ENCODE data around the gene MAPK13.

Gene MAPK13

DNA sequence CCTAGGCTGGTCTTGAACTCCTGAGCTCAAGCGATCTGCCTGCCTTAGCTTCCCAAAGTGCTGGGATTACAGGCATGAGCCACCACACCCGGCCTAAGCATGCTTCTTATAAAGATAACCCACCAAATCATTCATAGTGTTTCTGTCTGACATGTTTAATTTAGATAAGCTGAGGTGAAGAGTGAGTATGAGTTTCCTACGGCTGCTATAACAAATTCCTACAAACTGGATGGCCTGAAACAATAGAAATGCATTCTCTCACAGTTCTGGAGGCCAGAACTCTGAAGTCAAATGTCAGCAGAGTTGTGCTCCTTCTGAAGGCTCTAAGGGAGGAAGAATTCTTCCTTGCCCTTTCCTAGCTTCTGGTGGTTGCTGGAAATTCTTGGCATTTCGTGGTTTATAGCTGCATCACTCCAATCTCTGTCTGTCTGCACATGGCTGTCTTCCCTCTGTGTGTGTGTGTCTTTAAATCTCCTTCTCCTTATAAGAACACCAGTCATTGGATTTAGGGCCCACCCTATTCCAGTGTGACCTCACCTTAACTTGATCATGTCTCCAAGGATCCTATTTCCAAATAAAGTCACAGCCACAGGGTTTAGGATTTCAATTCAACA, 29.9 kb downstream of the MAPK13 start:
- H3K36me3 ChIP-seq (ENCODE audit: control insufficient read depth in 1 of 2, insufficient read depth in 2 of 2, low read length in 2 of 2) = no peaks in the 10 kb centered on the region
- no peaks in the 10 kb centered on the region for H3K27me3 ChIP-seq (ENCODE audit: low read depth, low read length)
- H3K9me3 ChIP-seq (ENCODE audit: control insufficient read depth in 1 of 2, low read length in 2 of 2) = no peaks in the 10 kb centered on the region
- H3K27ac ChIP-seq (ENCODE audit: low read length) = no peak overlapping the region
- H3K4me3 ChIP-seq (ENCODE audit: low read depth in 1 of 2, low read length in 2 of 2) = no peak overlapping the region
- H3K4me1 ChIP-seq (ENCODE audit: control insufficient read depth in 1 of 2, insufficient read depth in 2 of 2, low read length in 2 of 2) = no peaks in the 10 kb centered on the region

GRCh38 chr6:36169023-36170007, 39.0 kb downstream of the MAPK13 start:
- no peaks in the 10 kb centered on the region for H3K4me1 ChIP-seq (ENCODE audit: control insufficient read depth in 1 of 2, insufficient read depth in 2 of 2, low read length in 2 of 2)
- H3K9me3 ChIP-seq (ENCODE audit: control insufficient read depth in 1 of 2, low read length in 2 of 2) = no peaks in the 10 kb centered on the region
- H3K36me3 ChIP-seq (ENCODE audit: control insufficient read depth in 1 of 2, insufficient read depth in 2 of 2, low read length in 2 of 2) = no peaks in the 10 kb centered on the region
- H3K27ac ChIP-seq (ENCODE audit: low read length) = no peak overlapping the region
- H3K27me3 ChIP-seq (ENCODE audit: low read depth, low read length) = no peaks in the 10 kb centered on the region
- H3K4me3 ChIP-seq (ENCODE audit: low read depth in 1 of 2, low read length in 2 of 2) = no peak overlapping the region

DNA sequence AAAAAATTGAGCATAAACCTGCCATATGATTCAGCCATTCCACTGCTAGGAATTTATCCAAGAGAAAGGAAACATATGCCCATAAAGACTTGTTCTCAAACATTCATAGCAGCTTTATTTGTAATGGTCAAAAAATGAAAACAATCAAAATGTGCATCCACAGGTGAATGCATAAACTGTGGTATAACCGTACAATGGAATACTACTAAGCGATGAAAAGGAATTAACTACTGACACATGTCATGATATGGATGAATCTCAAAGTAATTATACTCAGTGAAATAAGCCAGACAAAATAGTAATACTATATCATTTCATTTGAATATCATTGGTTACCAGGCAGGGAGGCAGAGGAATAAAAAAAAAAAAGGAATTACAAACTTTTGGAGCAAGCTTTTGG, 40.4 kb downstream of the MAPK13 start:
- no peak overlapping the region for H3K27ac ChIP-seq (ENCODE audit: low read length)
- H3K4me1 ChIP-seq (ENCODE audit: control insufficient read depth in 1 of 2, insufficient read depth in 2 of 2, low read length in 2 of 2) = no peaks in the 10 kb centered on the region
- H3K27me3 ChIP-seq (ENCODE audit: low read depth, low read length) = no peaks in the 10 kb centered on the region
- no peaks in the 10 kb centered on the region for H3K36me3 ChIP-seq (ENCODE audit: control insufficient read depth in 1 of 2, insufficient read depth in 2 of 2, low read length in 2 of 2)
- no peak overlapping the region for H3K4me3 ChIP-seq (ENCODE audit: low read depth in 1 of 2, low read length in 2 of 2)
- H3K9me3 ChIP-seq (ENCODE audit: control insufficient read depth in 1 of 2, low read length in 2 of 2) = no peaks in the 10 kb centered on the region

GRCh38 chr6:36171573-36171972, 41.3 kb downstream of the MAPK13 start:
- Histone ChIP-seq H3K9me3 (ENCODE audit: control insufficient read depth in 1 of 2, low read length in 2 of 2) (no peaks in the 10 kb centered on the region), H3K36me3 (ENCODE audit: control insufficient read depth in 1 of 2, insufficient read depth in 2 of 2, low read length in 2 of 2) (no peaks in the 10 kb centered on the region), H3K4me3 (ENCODE audit: low read depth in 1 of 2, low read length in 2 of 2) (no peak overlapping the region), H3K27me3 (ENCODE audit: low read depth, low read length) (no peaks in the 10 kb centered on the region), H3K27ac (ENCODE audit: low read length) (no peak overlapping the region), H3K4me1 (ENCODE audit: control insufficient read depth in 1 of 2, insufficient read depth in 2 of 2, low read length in 2 of 2) (no peaks in the 10 kb centered on the region)

GRCh38 chr6:36177166-36177565, 46.9 kb downstream of the MAPK13 start:
- no peaks in the 10 kb centered on the region for H3K27me3 ChIP-seq (ENCODE audit: low read depth, low read length)
- H3K4me1 ChIP-seq (ENCODE audit: control insufficient read depth in 1 of 2, insufficient read depth in 2 of 2, low read length in 2 of 2) = no peaks in the 10 kb centered on the region
- H3K36me3 ChIP-seq (ENCODE audit: control insufficient read depth in 1 of 2, insufficient read depth in 2 of 2, low read length in 2 of 2) = no peaks in the 10 kb centered on the region
- peaks cover 1 to 10% of the 10 kb centered on the region in 2 donors for H3K9me3 ChIP-seq (ENCODE audit: control insufficient read depth in 1 of 2, low read length in 2 of 2)
- no peak overlapping the region for H3K27ac ChIP-seq (ENCODE audit: low read length)
- H3K4me3 ChIP-seq (ENCODE audit: low read depth in 1 of 2, low read length in 2 of 2) = no peak overlapping the region

GRCh38 chr6:36178544-36178943, 48.2 kb downstream of the MAPK13 start:
- Histone ChIP-seq H3K9me3 (ENCODE audit: control insufficient read depth in 1 of 2, low read length in 2 of 2) (peaks cover 7 to 10% of the 10 kb centered on the region in 2 donors), H3K36me3 (ENCODE audit: control insufficient read depth in 1 of 2, insufficient read depth in 2 of 2, low read length in 2 of 2) (no peaks in the 10 kb centered on the region), H3K4me3 (ENCODE audit: low read depth in 1 of 2, low read length in 2 of 2) (no peak overlapping the region), H3K27ac (ENCODE audit: low read length) (no peak overlapping the region), H3K27me3 (ENCODE audit: low read depth, low read length) (no peaks in the 10 kb centered on the region), H3K4me1 (ENCODE audit: control insufficient read depth in 1 of 2, insufficient read depth in 2 of 2, low read length in 2 of 2) (no peaks in the 10 kb centered on the region)

GRCh38 chr6:36180126-36180525, 49.8 kb downstream of the MAPK13 start:
- peaks cover 7 to 10% of the 10 kb centered on the region in 2 donors for H3K9me3 ChIP-seq (ENCODE audit: control insufficient read depth in 1 of 2, low read length in 2 of 2)
- no peak overlapping the region for H3K4me3 ChIP-seq (ENCODE audit: low read depth in 1 of 2, low read length in 2 of 2)
- H3K27me3 ChIP-seq (ENCODE audit: low read depth, low read length) = no peaks in the 10 kb centered on the region
- H3K36me3 ChIP-seq (ENCODE audit: control insufficient read depth in 1 of 2, insufficient read depth in 2 of 2, low read length in 2 of 2) = no peaks in the 10 kb centered on the region
- no peaks in the 10 kb centered on the region for H3K4me1 ChIP-seq (ENCODE audit: control insufficient read depth in 1 of 2, insufficient read depth in 2 of 2, low read length in 2 of 2)
- no peak overlapping the region for H3K27ac ChIP-seq (ENCODE audit: low read length)

DNA sequence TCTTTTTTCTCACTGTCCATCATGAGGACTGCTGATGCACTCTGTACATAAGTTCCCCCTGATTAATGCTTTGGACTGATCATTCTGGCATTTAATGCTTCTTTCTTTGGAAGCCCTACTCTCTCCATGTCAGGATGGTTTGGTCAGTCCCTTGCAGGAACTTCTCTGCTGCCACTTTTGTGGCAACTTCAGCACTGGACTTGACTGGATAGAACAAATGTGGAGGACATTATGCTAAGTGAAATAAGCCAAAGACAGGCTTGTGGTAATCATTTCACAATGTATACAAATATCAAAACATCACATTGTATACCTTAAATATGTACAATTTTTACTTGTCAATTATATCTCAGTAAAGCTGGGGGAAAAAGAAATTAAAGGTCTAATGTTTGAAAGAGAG, 54.0 kb downstream of the MAPK13 start:
- no peaks in the 10 kb centered on the region for H3K4me1 ChIP-seq (ENCODE audit: control insufficient read depth in 1 of 2, insufficient read depth in 2 of 2, low read length in 2 of 2)
- no peak overlapping the region for H3K27ac ChIP-seq (ENCODE audit: low read length)
- peaks cover 0 to 7% of the 10 kb centered on the region in 2 donors for H3K9me3 ChIP-seq (ENCODE audit: control insufficient read depth in 1 of 2, low read length in 2 of 2)
- H3K27me3 ChIP-seq (ENCODE audit: low read depth, low read length) = no peaks in the 10 kb centered on the region
- H3K36me3 ChIP-seq (ENCODE audit: control insufficient read depth in 1 of 2, insufficient read depth in 2 of 2, low read length in 2 of 2) = no peaks in the 10 kb centered on the region
- H3K4me3 ChIP-seq (ENCODE audit: low read depth in 1 of 2, low read length in 2 of 2) = no peak overlapping the region

DNA sequence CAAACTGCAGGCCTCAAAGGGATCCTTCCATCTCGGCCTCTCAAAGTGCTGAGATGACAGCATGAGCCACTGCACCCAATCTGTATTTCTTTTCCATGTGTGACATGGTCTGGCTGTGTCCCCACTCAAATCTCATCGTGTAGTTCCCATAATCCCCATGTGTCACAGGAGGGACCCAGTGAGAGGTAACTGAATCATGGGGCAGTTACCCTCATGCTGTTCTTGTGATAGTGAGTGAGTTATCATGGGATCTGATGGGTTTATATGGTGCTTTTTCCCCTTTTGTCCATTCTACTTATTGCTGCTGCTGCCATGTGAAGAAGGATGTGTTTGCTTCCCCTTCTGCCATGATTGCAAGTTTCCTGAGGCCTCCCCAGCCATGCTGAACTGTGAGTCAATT, 55.9 kb downstream of the MAPK13 start:
- Histone ChIP-seq H3K27ac (ENCODE audit: low read length) (no peak overlapping the region), H3K4me1 (ENCODE audit: control insufficient read depth in 1 of 2, insufficient read depth in 2 of 2, low read length in 2 of 2) (no peaks in the 10 kb centered on the region), H3K4me3 (ENCODE audit: low read depth in 1 of 2, low read length in 2 of 2) (no peak overlapping the region), H3K36me3 (ENCODE audit: control insufficient read depth in 1 of 2, insufficient read depth in 2 of 2, low read length in 2 of 2) (no peaks in the 10 kb centered on the region), H3K9me3 (ENCODE audit: control insufficient read depth in 1 of 2, low read length in 2 of 2) (peaks cover 0 to 7% of the 10 kb centered on the region in 2 donors), H3K27me3 (ENCODE audit: low read depth, low read length) (no peaks in the 10 kb centered on the region)

- no peak overlapping the region for H3K4me3 ChIP-seq (ENCODE audit: low read depth in 1 of 2, low read length in 2 of 2)
- H3K27ac ChIP-seq (ENCODE audit: low read length) = no peak overlapping the region
- no peaks in the 10 kb centered on the region for H3K36me3 ChIP-seq (ENCODE audit: control insufficient read depth in 1 of 2, insufficient read depth in 2 of 2, low read length in 2 of 2)
- no peaks in the 10 kb centered on the region for H3K27me3 ChIP-seq (ENCODE audit: low read depth, low read length)
- no peaks in the 10 kb centered on the region for H3K4me1 ChIP-seq (ENCODE audit: control insufficient read depth in 1 of 2, insufficient read depth in 2 of 2, low read length in 2 of 2)
- H3K9me3 ChIP-seq (ENCODE audit: control insufficient read depth in 1 of 2, low read length in 2 of 2) = peaks cover 0 to 4% of the 10 kb centered on the region in 2 donors
These were observed 57.1 kb downstream of the MAPK13 start for GRCh38 chr6:36187446-36187845.

Measured in muscle layer of duodenum (tissue), 2 donors.